T-helper 2 cell treated with Interferon-gamma antibody and Interleukin-4, amounts not matched to agents 5 μg/mL and 100 μg/mL, for 36 hours (primary cell): ENCODE results near the gene CARMIL1.

Source experiments
- DNase-seq: peaks from one replicate; pipeline ENCODE4 v3.0.0; 2021; ENCODE audit warnings: low spot score
- H3K27ac Mint-ChIP-seq: one replicate; pipeline ENCODE4 v1.8.0; 2021; ENCODE audit warnings: mild to moderate bottlenecking, mixed read lengths
- H3K27me3 Mint-ChIP-seq: one replicate; pipeline ENCODE4 v1.8.0; 2021; ENCODE audit warnings: low read depth, mixed read lengths
- H3K36me3 Mint-ChIP-seq: one replicate; pipeline ENCODE4 v1.8.0; 2021; ENCODE audit warnings: low read depth, mixed read lengths
- H3K4me1 Mint-ChIP-seq: one replicate; pipeline ENCODE4 v1.8.0; 2021; ENCODE audit warnings: low read depth, mixed read lengths
- H3K4me3 Mint-ChIP-seq: one replicate; pipeline ENCODE4 v1.8.0; 2022; ENCODE audit warnings: mild to moderate bottlenecking, moderate library complexity, mixed read lengths
- H3K9me3 Mint-ChIP-seq: one replicate; pipeline ENCODE4 v1.8.0; 2021; ENCODE audit warnings: mixed read lengths

Gene CARMIL1

DNA sequence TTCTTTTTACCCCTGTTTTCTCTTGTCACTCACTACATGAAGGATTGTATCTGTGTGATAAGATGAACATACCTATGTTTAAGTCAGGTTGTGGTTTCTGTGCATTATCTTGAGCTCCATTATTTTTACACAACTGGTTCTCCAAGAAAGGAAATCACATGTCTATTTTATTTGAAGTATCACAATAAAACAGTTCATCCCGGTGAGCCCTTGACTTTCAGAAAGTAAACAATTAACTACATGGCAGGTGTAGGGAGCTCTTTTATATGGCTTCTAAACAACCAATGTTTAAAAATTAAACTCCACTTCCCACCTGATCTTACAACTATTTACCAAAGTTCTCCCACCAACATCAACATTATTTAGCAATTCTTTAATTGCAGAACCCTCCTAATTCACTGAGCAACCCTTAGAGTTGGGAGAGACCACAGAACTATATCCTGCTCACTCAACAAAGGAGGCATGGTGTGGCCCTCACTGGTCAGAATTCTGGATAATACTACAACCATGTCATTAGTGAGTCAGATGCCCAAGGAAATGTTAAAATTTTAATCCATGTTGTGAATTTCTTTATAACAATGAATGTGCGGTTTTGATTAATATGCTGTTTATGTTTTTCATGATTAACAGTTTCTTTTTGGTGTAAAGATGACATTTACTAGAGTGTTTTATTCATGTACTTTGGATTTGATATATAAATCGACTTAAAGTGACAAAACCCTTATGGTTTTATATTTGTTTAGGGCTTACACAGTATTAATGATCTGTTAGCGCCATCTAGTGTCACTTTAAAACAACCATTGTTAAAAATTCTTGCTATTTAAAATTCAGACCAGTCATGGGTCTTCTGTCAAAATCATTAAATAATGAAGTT is 322.9 kb downstream of the CARMIL1 start:
- no peak overlapping the region for H3K4me3 Mint-ChIP-seq
- DNase-seq: no peak
- peaks cover 2% of the 10 kb centered on the region for H3K4me1 Mint-ChIP-seq
- no peaks in the 10 kb centered on the region for H3K36me3 Mint-ChIP-seq
- H3K27ac Mint-ChIP-seq: no peak overlapping the region
- no peaks in the 10 kb centered on the region for H3K9me3 Mint-ChIP-seq
- no peaks in the 10 kb centered on the region for H3K27me3 Mint-ChIP-seq

DNA sequence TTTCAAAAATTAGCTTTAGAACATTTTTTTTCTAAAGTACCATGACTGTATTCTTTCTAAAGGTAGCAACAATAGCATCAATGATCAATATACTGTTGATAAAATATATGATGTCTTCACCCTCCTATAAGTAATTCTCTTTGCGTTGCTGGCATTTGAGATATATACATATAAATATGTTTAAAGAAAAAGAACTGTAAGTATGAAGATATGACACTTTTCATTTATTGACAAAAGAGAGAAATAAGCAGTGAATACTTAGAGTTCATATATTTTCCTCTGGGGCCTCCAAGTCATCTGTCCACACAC is 323.5 kb downstream of the CARMIL1 start:
- no peaks in the 10 kb centered on the region for H3K36me3 Mint-ChIP-seq
- no peaks in the 10 kb centered on the region for H3K9me3 Mint-ChIP-seq
- no peak for DNase-seq
- H3K27ac Mint-ChIP-seq: no peak overlapping the region
- H3K4me1 Mint-ChIP-seq: no peaks in the 10 kb centered on the region
- H3K4me3 Mint-ChIP-seq: no peak overlapping the region
- no peaks in the 10 kb centered on the region for H3K27me3 Mint-ChIP-seq

DNA sequence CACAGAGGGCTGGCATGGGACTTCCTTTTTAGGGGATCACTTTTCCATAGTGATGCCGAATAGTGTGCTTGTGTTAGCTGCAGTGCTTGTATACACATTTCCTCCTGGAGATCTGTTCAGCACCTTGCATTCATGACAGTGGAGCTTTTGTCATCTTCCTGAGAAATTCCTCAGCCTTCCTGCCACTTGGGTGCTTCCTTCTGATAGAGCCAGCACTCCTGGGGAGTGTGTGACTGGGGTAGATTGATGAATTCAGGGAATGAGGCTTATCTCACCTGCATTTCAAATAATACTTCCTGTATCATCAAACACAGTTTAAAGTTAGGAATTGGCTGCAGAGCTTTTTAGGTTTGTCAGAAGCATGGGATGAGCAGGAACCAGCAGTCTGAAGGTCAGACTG is 324.1 kb downstream of the CARMIL1 start:
- H3K4me3 Mint-ChIP-seq: no peak overlapping the region
- H3K27ac Mint-ChIP-seq: no peak overlapping the region
- no peaks in the 10 kb centered on the region for H3K27me3 Mint-ChIP-seq
- H3K4me1 Mint-ChIP-seq: no peaks in the 10 kb centered on the region
- no peaks in the 10 kb centered on the region for H3K9me3 Mint-ChIP-seq
- no peaks in the 10 kb centered on the region for H3K36me3 Mint-ChIP-seq
- no peak for DNase-seq

DNA sequence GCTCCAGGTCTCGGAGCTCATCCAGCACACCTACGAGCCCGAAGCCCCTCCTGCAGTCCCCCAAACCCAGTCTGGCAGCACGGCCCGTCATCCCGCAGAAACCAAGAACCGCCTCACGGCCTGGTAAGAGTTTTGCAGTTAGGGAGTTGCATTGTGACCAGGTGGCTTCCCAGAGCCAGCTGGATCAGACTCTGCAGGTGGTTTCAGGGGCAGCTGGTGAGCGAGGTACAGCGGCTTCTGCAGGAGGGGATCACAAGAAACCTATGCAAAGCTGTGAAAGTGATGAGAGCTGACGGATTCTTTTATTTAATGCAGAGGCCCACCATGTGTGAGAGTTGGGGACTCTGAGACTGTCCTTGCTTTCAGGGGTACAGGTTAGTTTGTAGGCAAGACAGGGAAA is 327.0 kb downstream of the CARMIL1 start:
- Mint-ChIP-seq H3K9me3 (no peaks in the 10 kb centered on the region), H3K4me1 (no peaks in the 10 kb centered on the region), H3K27ac (no peak overlapping the region), H3K36me3 (no peaks in the 10 kb centered on the region), H3K27me3 (no peaks in the 10 kb centered on the region), H3K4me3 (no peak overlapping the region)
- DNase-seq: no peak

DNA sequence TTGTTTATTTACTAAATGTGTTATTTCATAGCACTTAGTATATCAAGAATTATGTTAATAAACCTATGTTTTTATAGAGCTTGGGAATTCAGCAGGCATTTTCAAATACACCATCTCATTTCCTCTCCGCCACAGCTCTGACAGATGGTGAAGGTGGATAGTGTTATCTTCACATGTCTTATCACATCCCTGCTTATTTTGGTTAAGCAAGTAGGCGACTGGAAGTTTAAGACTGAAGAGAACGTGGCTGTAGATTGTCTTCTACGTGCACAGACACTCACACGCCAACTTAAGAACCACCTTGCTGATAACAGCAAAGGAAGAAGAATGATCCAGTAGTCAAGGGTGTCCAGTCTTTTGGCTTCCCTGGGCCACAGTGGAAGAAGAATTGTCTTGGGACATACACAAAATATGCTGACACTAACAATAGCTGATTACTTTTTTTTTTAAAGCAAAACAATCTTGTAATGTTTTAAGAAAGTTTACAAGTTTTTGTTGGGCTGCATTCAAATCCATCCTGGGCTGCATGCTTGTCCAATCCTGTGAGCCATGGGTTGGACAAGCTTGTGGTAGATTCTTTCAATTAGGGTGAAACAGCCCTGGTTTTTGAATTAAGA is 329.5 kb downstream of the CARMIL1 start:
- DNase-seq: no peak
- Mint-ChIP-seq H3K27ac (no peak overlapping the region), H3K4me3 (no peak overlapping the region), H3K36me3 (no peaks in the 10 kb centered on the region), H3K9me3 (no peaks in the 10 kb centered on the region), H3K4me1 (no peaks in the 10 kb centered on the region), H3K27me3 (no peaks in the 10 kb centered on the region)

DNA sequence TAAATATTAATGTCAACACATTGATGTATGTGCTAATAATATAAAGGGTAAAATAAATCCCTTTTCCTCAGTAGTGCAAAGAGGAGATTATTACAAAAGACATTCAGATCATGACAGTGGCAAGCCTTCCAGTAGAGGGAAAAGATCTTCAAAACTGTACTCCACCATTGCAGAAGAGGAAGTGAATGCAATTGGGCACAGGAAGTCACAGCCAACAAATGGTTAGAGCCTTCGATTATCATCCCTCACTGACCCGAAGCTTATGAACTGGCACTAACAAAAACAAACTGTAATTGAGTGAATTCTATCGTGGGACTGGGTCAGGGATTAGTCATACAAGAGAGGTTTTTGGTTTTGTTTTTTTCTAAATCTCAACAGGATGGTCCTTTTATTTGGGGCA is 333.5 kb downstream of the CARMIL1 start:
- H3K27ac Mint-ChIP-seq: no peak overlapping the region
- H3K4me3 Mint-ChIP-seq: no peak overlapping the region
- no peaks in the 10 kb centered on the region for H3K36me3 Mint-ChIP-seq

DNA sequence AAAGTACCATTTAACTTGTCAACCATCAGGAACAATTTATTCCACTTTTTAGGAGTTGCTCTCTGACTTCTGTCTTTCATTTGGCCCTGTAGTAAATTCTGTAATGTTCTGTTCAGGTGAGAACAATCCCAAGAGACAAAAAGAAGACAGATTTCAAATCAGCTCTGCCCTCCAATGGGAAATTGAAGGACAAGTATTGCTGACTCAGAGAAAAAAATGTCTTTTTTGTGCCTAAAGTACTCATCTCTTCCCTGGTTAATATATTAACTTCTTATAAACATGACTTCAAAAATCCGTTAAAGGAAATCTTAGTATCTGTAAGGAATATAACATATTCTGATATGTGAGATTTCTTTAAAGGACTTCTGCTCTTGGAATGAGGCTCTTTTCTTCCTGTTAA is 334.2 kb downstream of the CARMIL1 start:
- H3K27me3 Mint-ChIP-seq: no peaks in the 10 kb centered on the region
- no peak overlapping the region for H3K27ac Mint-ChIP-seq
- DNase-seq: no peak
- no peaks in the 10 kb centered on the region for H3K9me3 Mint-ChIP-seq
- no peaks in the 10 kb centered on the region for H3K36me3 Mint-ChIP-seq
- H3K4me1 Mint-ChIP-seq: no peaks in the 10 kb centered on the region
- H3K4me3 Mint-ChIP-seq: no peak overlapping the region

More for the DNA sequence above, 333.5 kb downstream of the CARMIL1 start:
- DNase-seq: no peak
- H3K9me3 Mint-ChIP-seq: no peaks in the 10 kb centered on the region
- H3K4me1 Mint-ChIP-seq: no peaks in the 10 kb centered on the region
- no peaks in the 10 kb centered on the region for H3K27me3 Mint-ChIP-seq

DNA sequence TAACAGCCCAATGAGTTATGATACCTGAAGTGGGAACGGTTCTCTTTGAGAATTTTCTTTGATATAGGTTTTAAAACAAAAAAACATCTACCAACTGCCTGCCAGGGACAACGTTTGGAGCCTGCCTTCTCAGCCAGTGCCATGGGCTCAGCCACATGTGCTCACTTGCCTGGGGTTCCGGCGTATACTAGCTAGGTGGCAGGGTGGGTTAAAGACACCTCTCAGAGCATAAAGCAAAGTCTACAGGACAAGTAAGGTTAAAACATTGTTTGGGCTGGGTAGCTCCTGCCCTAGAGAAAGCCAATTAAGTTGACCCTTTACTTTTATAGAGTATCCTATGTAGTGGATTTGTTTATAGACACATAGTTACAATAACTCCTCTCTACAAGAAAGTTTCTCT is 334.9 kb downstream of the CARMIL1 start:
- H3K27ac Mint-ChIP-seq: no peak overlapping the region
- H3K9me3 Mint-ChIP-seq: no peaks in the 10 kb centered on the region
- H3K27me3 Mint-ChIP-seq: no peaks in the 10 kb centered on the region
- DNase-seq: no peak
- H3K4me1 Mint-ChIP-seq: no peaks in the 10 kb centered on the region
- no peak overlapping the region for H3K4me3 Mint-ChIP-seq
- no peaks in the 10 kb centered on the region for H3K36me3 Mint-ChIP-seq

DNA sequence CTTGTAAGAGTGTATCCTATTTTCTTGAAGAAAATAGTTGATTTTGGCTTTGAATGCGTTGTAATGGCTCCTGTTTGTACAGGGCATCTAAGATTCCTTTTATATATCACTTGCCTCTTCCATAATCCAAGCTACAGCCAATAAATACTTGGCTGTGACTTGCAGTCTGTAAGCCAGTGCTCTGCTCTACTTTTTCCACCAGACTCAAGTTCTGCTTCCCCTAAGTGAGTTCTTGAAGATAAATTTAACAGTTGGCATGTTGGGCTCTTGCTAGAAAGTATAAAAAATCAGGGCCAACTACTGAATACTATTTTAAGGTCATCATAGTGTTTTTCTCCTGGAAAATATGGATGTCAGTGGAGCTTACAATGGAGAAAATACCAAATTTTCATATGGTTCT is 336.3 kb downstream of the CARMIL1 start:
- Mint-ChIP-seq H3K9me3 (no peaks in the 10 kb centered on the region), H3K27ac (no peak overlapping the region), H3K27me3 (no peaks in the 10 kb centered on the region), H3K36me3 (no peaks in the 10 kb centered on the region), H3K4me1 (no peaks in the 10 kb centered on the region), H3K4me3 (no peak overlapping the region)
- DNase-seq: no peak

DNA sequence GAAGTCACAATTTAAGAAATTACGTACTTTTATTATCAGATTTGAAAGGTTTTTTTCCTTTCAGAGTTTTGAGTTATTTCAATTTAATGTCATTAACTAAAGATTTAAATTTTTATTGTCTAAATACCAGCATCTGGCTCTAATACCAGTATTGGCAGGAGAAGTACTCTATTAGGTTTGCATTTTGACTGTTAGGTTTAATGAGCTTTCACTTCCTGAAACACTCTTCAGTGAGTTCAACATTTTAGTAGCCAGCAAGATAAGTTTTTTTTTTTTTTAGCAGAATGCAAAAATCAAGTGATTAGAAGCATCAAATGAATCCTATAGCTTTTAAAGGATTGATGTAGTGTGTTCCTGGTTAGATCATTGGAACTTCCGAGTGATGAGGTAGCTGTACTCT is 338.8 kb downstream of the CARMIL1 start:
- H3K36me3 Mint-ChIP-seq: no peaks in the 10 kb centered on the region
- H3K27me3 Mint-ChIP-seq: no peaks in the 10 kb centered on the region
- no peaks in the 10 kb centered on the region for H3K4me1 Mint-ChIP-seq
- H3K9me3 Mint-ChIP-seq: no peaks in the 10 kb centered on the region
- no peak overlapping the region for H3K4me3 Mint-ChIP-seq
- DNase-seq: no peak
- no peak overlapping the region for H3K27ac Mint-ChIP-seq

DNA sequence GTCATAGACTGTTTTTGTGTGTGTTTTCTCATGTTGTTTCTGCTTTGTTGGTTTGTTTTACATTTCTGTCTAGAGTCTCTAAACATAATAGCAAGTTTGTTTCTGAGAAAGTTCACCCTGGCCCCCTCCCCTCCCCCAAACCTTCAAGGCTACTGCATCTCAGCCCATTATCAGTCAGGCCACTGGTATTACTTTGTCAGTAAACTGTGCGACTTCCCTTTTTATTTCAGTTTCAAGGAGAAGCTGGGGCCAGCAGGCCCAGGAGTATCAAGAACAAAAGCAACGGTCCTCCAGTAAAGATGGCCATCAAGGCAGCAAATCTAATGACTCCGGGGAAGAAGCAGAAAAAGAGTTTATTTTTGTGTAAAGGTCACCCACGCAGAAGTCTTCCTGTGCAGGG is 340.0 kb downstream of the CARMIL1 start:
- H3K27me3 Mint-ChIP-seq: no peaks in the 10 kb centered on the region
- no peaks in the 10 kb centered on the region for H3K4me1 Mint-ChIP-seq
- no peaks in the 10 kb centered on the region for H3K9me3 Mint-ChIP-seq
- no peaks in the 10 kb centered on the region for H3K36me3 Mint-ChIP-seq
- no peak overlapping the region for H3K27ac Mint-ChIP-seq
- no peak for DNase-seq
- H3K4me3 Mint-ChIP-seq: no peak overlapping the region

DNA sequence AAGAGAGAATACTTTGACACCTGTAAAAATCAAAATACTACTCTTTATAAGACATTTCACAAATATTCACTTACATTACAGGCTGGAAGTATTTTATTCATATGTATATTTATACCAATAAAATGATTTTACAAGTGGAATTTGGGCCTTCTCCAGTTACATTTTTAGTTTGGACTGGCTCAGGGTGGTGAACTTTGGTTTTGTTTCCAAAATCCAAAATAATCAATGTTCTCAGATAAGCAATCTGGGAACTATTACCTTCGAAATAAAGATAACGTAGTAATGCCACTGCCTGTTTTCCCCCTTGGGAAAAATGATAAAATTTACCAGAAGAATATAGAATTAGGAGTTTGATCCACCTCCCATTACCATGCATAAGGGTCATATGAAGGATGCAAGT is 341.2 kb downstream of the CARMIL1 start:
- no peaks in the 10 kb centered on the region for H3K9me3 Mint-ChIP-seq
- DNase-seq: no peak
- no peaks in the 10 kb centered on the region for H3K4me1 Mint-ChIP-seq
- no peaks in the 10 kb centered on the region for H3K36me3 Mint-ChIP-seq
- H3K27ac Mint-ChIP-seq: no peak overlapping the region
- H3K27me3 Mint-ChIP-seq: no peaks in the 10 kb centered on the region
- no peak overlapping the region for H3K4me3 Mint-ChIP-seq

DNA sequence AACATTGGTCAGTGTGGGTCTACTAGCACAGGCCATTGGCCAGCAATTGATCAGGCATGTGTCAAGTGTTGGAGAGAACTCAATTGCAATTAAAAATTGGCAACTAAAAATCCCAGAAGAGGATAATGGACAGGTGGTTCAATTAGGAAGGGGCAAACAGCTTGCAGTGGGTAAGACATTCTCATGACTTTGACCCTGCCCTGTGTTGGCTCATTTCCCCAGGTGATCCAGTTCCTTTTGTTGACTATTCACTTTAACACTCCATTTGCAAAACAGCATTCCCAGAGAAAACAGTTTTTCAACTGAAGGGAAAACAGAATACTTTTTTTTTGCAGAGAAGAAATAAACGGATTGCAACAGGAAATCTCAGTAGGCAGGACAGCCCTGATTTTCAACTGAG is 343.9 kb downstream of the CARMIL1 start:
- H3K27me3 Mint-ChIP-seq: no peaks in the 10 kb centered on the region
- no peak overlapping the region for H3K27ac Mint-ChIP-seq
- H3K4me1 Mint-ChIP-seq: no peaks in the 10 kb centered on the region
- no peaks in the 10 kb centered on the region for H3K9me3 Mint-ChIP-seq
- DNase-seq: no peak
- no peak overlapping the region for H3K4me3 Mint-ChIP-seq
- no peaks in the 10 kb centered on the region for H3K36me3 Mint-ChIP-seq

DNA sequence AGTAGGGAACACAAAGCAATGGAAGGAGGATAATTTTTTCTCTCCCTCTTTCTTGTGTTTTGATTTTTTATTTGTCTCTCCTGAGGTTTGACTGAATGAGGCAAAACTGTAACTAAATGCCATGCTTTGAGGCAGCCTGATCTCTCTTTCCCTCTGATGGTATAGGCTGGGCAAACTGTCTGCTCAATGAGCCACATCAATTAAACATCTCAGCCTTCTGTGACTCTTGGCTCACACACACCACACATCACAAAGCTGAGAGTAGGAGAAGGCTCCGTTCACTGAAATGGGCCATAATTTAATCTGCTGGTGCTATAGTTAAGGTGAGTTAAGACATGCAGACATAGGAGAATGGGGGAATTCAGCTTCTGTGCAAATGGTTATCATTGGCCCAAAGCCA is 344.7 kb downstream of the CARMIL1 start:
- H3K27me3 Mint-ChIP-seq: no peaks in the 10 kb centered on the region
- no peak overlapping the region for H3K27ac Mint-ChIP-seq
- H3K9me3 Mint-ChIP-seq: no peaks in the 10 kb centered on the region
- H3K4me1 Mint-ChIP-seq: no peaks in the 10 kb centered on the region
- no peak for DNase-seq
- H3K4me3 Mint-ChIP-seq: no peak overlapping the region
- no peaks in the 10 kb centered on the region for H3K36me3 Mint-ChIP-seq

DNA sequence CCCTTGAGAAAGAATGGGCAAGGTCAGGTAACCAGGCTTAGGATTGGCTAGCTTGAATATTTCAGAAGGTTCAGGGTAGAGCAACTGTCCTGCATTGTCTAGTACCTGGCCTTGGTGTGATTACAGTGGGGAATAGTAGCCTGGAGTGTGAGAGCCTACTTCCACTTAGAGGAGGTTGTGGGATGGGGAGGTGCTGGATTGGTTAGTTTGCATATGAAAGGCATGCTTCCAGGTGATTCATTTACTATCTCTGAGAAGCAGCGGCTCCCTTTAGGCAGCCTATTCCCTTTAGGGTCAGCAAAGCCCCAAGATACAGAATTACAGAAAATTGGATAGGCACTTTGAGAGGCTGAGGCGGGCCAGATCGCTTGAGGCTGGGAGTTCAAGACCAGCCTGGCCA is 347.8 kb downstream of the CARMIL1 start:
- Mint-ChIP-seq H3K9me3 (no peaks in the 10 kb centered on the region), H3K27ac (no peak overlapping the region), H3K27me3 (no peaks in the 10 kb centered on the region), H3K4me3 (no peak overlapping the region), H3K4me1 (no peaks in the 10 kb centered on the region), H3K36me3 (no peaks in the 10 kb centered on the region)
- no peak for DNase-seq
